Psoas muscle (tissue), 8 donors: ENCODE measurements around the gene OSBPL5. TPM values are rescaled to one million over a fixed set of nuclear protein-coding genes. Genes with fewer than 3 reads are reported as not detected.

Experiments used
- ATAC-seq, 4 donors: fragments of 200-7000 bp; cut with Tn5 transposase; one replicate each; pipeline ENCODE4 v1.9.1; 2020; ENCODE audit warnings: moderate library complexity in 3 of 4, mild to moderate bottlenecking in 2 of 4
- DNase-seq, 2 donors: peaks; one replicate each; pipeline ENCODE4 v3.0.0-alpha.2; 2020
- H3K27ac ChIP-seq: fragments of 200-600 bp; one replicate; pipeline ENCODE4 v1.8.0; 2022
- H3K27me3 ChIP-seq, 3 donors: fragments of 200-600 bp in 1 of 3; one replicate each; pipeline versions ENCODE4 v1.6.1 to v1.8.0; 2013 to 2022; ENCODE audit warnings: low read length in 2 of 3, mild to moderate bottlenecking in 2 of 3, moderate library complexity in 1 of 3; ENCODE audit not compliant: insufficient read depth in 3 of 3
- H3K36me3 ChIP-seq, 2 donors: fragments of 200-600 bp in 1 of 2; one replicate each; pipeline versions ENCODE4 v1.6.1 to v1.8.0; 2013 to 2022; ENCODE audit warnings: low read depth in 1 of 2, mild to moderate bottlenecking in 1 of 2, moderate library complexity in 1 of 2; ENCODE audit not compliant: insufficient read depth in 1 of 2
- H3K4me1 ChIP-seq: fragments of 200-600 bp; one replicate; pipeline ENCODE4 v1.8.0; 2022
- H3K4me3 ChIP-seq: fragments of 200-600 bp; one replicate; pipeline ENCODE4 v1.8.0; 2022; ENCODE audit warnings: mild to moderate bottlenecking
- H3K9me3 ChIP-seq: fragments of 200-600 bp; one replicate; pipeline ENCODE4 v1.8.0; 2022
- CTCF ChIP-seq: fragments of 200-600 bp; IDR thresholded peaks from one replicate; pipeline ENCODE4 v1.8.0; 2022; ENCODE audit warnings: antibody characterized with exemption
- WGBS, 3 donors: extraction: QIAGEN DNeasy Blood & Tissue Kit; methylation state at CpG; one replicate each; pipeline versions ENCODE4 v1.1.6 to v1.1.7; 2013; 5-methylcytosine and 5-hydroxymethylcytosine counted together
- intact Hi-C, 2 donors: fragments of 100-400 bp; cut with DNase I; formaldehyde crosslinking; loops; one replicate each; pipeline versions ENCODE4 v1.11.0 to v1.14.2; 2022
- polyA plus RNA-seq, 3 donors: library from polyadenylated mRNA; stranded (reverse); fragments of 200-250 nt; gene quantifications; one replicate each; pipeline ENCODE4 v1.2.3, GENCODE V29; 2013
- total RNA-seq, 4 donors: library from RNA; stranded (reverse); fragmentation: NEBNext Ultra II Directional in 2 of 4; extraction: Animal tissue kit (Norgen Biotek cat#: 25700) in 2 of 4; gene quantifications; one replicate each; pipeline versions ENCODE4 v1.2.1 to v1.2.4, GENCODE V29; 2021 to 2023
- donor health status: healthy with polysubstance abuse.
- donor health status: DM: no; HTN: no; CAD: no; lungs with moderate emphysema.
- donor health status: Bipolar disorder and iron deficiency.
- donor health status: healthy.
- donor health status: DM: yes; HTN: yes; CAD: no.
- donor health status: DM: no; HTN: no; CAD: no.
- donor health status: DM: no; HTN: no; CAD: no.
- donor health status: DM: yes; HTN: yes; CAD: no.

The OSBPL5 gene
- total and polyA plus RNA-seq, 7 donors = 3.4 to 12.4 (median 6.9) TPM

GRCh38 chr11:3052567-3052966 lies 112.5 kb downstream of the OSBPL5 start:
- intact Hi-C loops = loop anchor here in 1 of 2 donors (10.0 kb wide), 1 partner anchor 112 kb away; the partner anchor contains the start of gene OSBPL5
- no peak overlapping the region for H3K4me3 ChIP-seq

GRCh38 chr11:3052109-3052479 lies 113.0 kb downstream of the OSBPL5 start:
- no peak for ATAC-seq
- DNase-seq = no peak

More at GRCh38 chr11:3052567-3052966, 112.5 kb downstream of the OSBPL5 start:
- no peak for DNase-seq
- Histone ChIP-seq H3K27ac (peak overlapping the region; percentile 7), H3K9me3 (no peaks in the 10 kb centered on the region), H3K4me1 (peaks cover 47% of the 10 kb centered on the region), H3K27me3 (no peaks in the 10 kb centered on the region), H3K36me3 (peaks cover 6 to 13% of the 10 kb centered on the region in 2 donors)
- ATAC-seq = no peak
- no peak for TF ChIP-seq CTCF
- whole genome bisulfite sequencing, 3 donors = 66 to 76% (median 72%) methylated on average over 11 of the region's 11 CpGs

GRCh38 chr11:3051196-3052108 lies 113.7 kb downstream of the OSBPL5 start:
- WGBS, 3 donors = 80 to 85% (median 81%) methylated on average over 13 of the region's 13 CpGs
- DNase-seq = no peak
- ATAC-seq = no peak
- peaks cover 6 to 14% of the 10 kb centered on the region in 2 donors for H3K36me3 ChIP-seq
- no peak overlapping the region for H3K4me3 ChIP-seq
- H3K27ac ChIP-seq = no peak overlapping the region
- intact Hi-C loops = loop anchor here in 1 of 2 donors (10.0 kb wide), 1 partner anchor 113 kb away; the partner anchor contains the start of gene OSBPL5
- H3K9me3 ChIP-seq = no peaks in the 10 kb centered on the region
- peaks cover 51% of the 10 kb centered on the region for H3K4me1 ChIP-seq
- no peak for TF ChIP-seq CTCF
- no peaks in the 10 kb centered on the region for H3K27me3 ChIP-seq

More at GRCh38 chr11:3052109-3052479, 113.0 kb downstream of the OSBPL5 start:
- intact Hi-C loops = loop anchor here in 1 of 2 donors (10.0 kb wide), 1 partner anchor 113 kb away; the partner anchor contains the start of gene OSBPL5
- H3K4me3 ChIP-seq = no peak overlapping the region
- no peaks in the 10 kb centered on the region for H3K27me3 ChIP-seq
- no peak overlapping the region for H3K27ac ChIP-seq
- TF ChIP-seq CTCF = no peak
- H3K4me1 ChIP-seq = peaks cover 47% of the 10 kb centered on the region
- no peaks in the 10 kb centered on the region for H3K9me3 ChIP-seq
- peaks cover 6 to 14% of the 10 kb centered on the region in 2 donors for H3K36me3 ChIP-seq
- 55 to 60% (median 59%) methylated on average over 14 of the region's 14 CpGs for WGBS, 3 donors

- ATAC-seq (peak in 1 of 4 donors; percentile 8), DNase-seq (no peak)
- H3K4me1 ChIP-seq = peaks cover 51% of the 10 kb centered on the region
- intact Hi-C loops = loop anchor here in 1 of 2 donors (10.0 kb wide), 1 partner anchor 114 kb away; the partner anchor contains the start of gene OSBPL5
- no peak overlapping the region for H3K4me3 ChIP-seq
- peaks cover 6 to 14% of the 10 kb centered on the region in 2 donors for H3K36me3 ChIP-seq
- H3K9me3 ChIP-seq = no peaks in the 10 kb centered on the region
- peak overlapping the region; percentile 81 for H3K27ac ChIP-seq
- no peak for TF ChIP-seq CTCF
- 84 to 91% (median 86%) methylated on average over 18 of the region's 18 CpGs for WGBS, 3 donors
- H3K27me3 ChIP-seq = no peaks in the 10 kb centered on the region
Observed at GRCh38 chr11:3050386-3051195, 114.5 kb downstream of the OSBPL5 start.
